ENCODE data around the gene PUM2.
"Not testable (repeated sequence)": the region's sequence is repeated elsewhere in the genome, so short reads cannot be mapped to it uniquely, and the experiment has no call there.

PUM2 gene

GRCh38 chr2:20384953-20385352 lies 34.3 kb upstream of the PUM2 start:
- Histone ChIP-seq H3K9me3 (ENCODE audit: control insufficient read depth in 2 of 2, low read length in 2 of 2) (no peaks in the 10 kb centered on the region), H3K27ac (ENCODE audit: low read depth in 2 of 2, low read length in 2 of 2) (peak overlapping the region in 1 of 2 donors; percentile 23), H3K9ac (ENCODE audit: low read depth in 1 of 2, low read length in 2 of 2) (no peak overlapping the region), H3K36me3 (ENCODE audit: control insufficient read depth in 2 of 2, insufficient read depth in 2 of 2, low read length in 2 of 2) (no peaks in the 10 kb centered on the region), H3K4me1 (ENCODE audit: control insufficient read depth in 2 of 2, insufficient read depth in 2 of 2, low read length in 2 of 2) (peaks cover 33 to 39% of the 10 kb centered on the region in 2 donors), H3K27me3 (ENCODE audit: control insufficient read depth in 2 of 2, insufficient read depth in 2 of 2, low read length in 2 of 2) (no peaks in the 10 kb centered on the region), H3K4me3 (ENCODE audit: low read length in 2 of 2) (peak overlapping the region in 1 of 2 donors; percentile 5)

GRCh38 chr2:20382965-20383810 lies 32.5 kb upstream of the PUM2 start:
- Histone ChIP-seq H3K9ac (ENCODE audit: low read depth in 1 of 2, low read length in 2 of 2) (no peak overlapping the region), H3K9me3 (ENCODE audit: control insufficient read depth in 2 of 2, low read length in 2 of 2) (no peaks in the 10 kb centered on the region), H3K4me1 (ENCODE audit: control insufficient read depth in 2 of 2, insufficient read depth in 2 of 2, low read length in 2 of 2) (peaks cover 33 to 42% of the 10 kb centered on the region in 2 donors), H3K36me3 (ENCODE audit: control insufficient read depth in 2 of 2, insufficient read depth in 2 of 2, low read length in 2 of 2) (no peaks in the 10 kb centered on the region), H3K4me3 (ENCODE audit: low read length in 2 of 2) (no peak overlapping the region), H3K27ac (ENCODE audit: low read depth in 2 of 2, low read length in 2 of 2) (peak overlapping the region; percentile 17 to 56), H3K27me3 (ENCODE audit: control insufficient read depth in 2 of 2, insufficient read depth in 2 of 2, low read length in 2 of 2) (no peaks in the 10 kb centered on the region)

- Histone ChIP-seq H3K4me3 (ENCODE audit: low read length in 2 of 2) (no peak overlapping the region), H3K27ac (ENCODE audit: low read depth in 2 of 2, low read length in 2 of 2) (no peak overlapping the region), H3K9me3 (ENCODE audit: control insufficient read depth in 2 of 2, low read length in 2 of 2) (no peaks in the 10 kb centered on the region), H3K27me3 (ENCODE audit: control insufficient read depth in 2 of 2, insufficient read depth in 2 of 2, low read length in 2 of 2) (no peaks in the 10 kb centered on the region), H3K36me3 (ENCODE audit: control insufficient read depth in 2 of 2, insufficient read depth in 2 of 2, low read length in 2 of 2) (no peaks in the 10 kb centered on the region), H3K4me1 (ENCODE audit: control insufficient read depth in 2 of 2, insufficient read depth in 2 of 2, low read length in 2 of 2) (peaks cover 30 to 38% of the 10 kb centered on the region in 2 donors), H3K9ac (ENCODE audit: low read depth in 1 of 2, low read length in 2 of 2) (peak overlapping the region in 1 of 2 donors; percentile 31)
Measured at GRCh38 chr2:20381457-20381856, 30.8 kb upstream of the PUM2 start.

- Histone ChIP-seq H3K36me3 (ENCODE audit: control insufficient read depth in 2 of 2, insufficient read depth in 2 of 2, low read length in 2 of 2) (no peaks in the 10 kb centered on the region), H3K27me3 (ENCODE audit: control insufficient read depth in 2 of 2, insufficient read depth in 2 of 2, low read length in 2 of 2) (no peaks in the 10 kb centered on the region), H3K4me1 (ENCODE audit: control insufficient read depth in 2 of 2, insufficient read depth in 2 of 2, low read length in 2 of 2) (peaks cover 16 to 20% of the 10 kb centered on the region in 2 donors), H3K27ac (ENCODE audit: low read depth in 2 of 2, low read length in 2 of 2) (peak overlapping the region in 1 of 2 donors; percentile 38), H3K9ac (ENCODE audit: low read depth in 1 of 2, low read length in 2 of 2) (peak overlapping the region in 1 of 2 donors; percentile 1), H3K4me3 (ENCODE audit: low read length in 2 of 2) (no peak overlapping the region), H3K9me3 (ENCODE audit: control insufficient read depth in 2 of 2, low read length in 2 of 2) (no peaks in the 10 kb centered on the region)
Measured at GRCh38 chr2:20378891-20379519, 28.4 kb upstream of the PUM2 start.

GRCh38 chr2:20378341-20378740 lies 27.7 kb upstream of the PUM2 start:
- Histone ChIP-seq H3K36me3 (ENCODE audit: control insufficient read depth in 2 of 2, insufficient read depth in 2 of 2, low read length in 2 of 2) (no peaks in the 10 kb centered on the region), H3K9ac (ENCODE audit: low read depth in 1 of 2, low read length in 2 of 2) (no peak overlapping the region), H3K27me3 (ENCODE audit: control insufficient read depth in 2 of 2, insufficient read depth in 2 of 2, low read length in 2 of 2) (no peaks in the 10 kb centered on the region), H3K4me3 (ENCODE audit: low read length in 2 of 2) (no peak overlapping the region), H3K9me3 (ENCODE audit: control insufficient read depth in 2 of 2, low read length in 2 of 2) (no peaks in the 10 kb centered on the region), H3K4me1 (ENCODE audit: control insufficient read depth in 2 of 2, insufficient read depth in 2 of 2, low read length in 2 of 2) (peaks cover 13 to 16% of the 10 kb centered on the region in 2 donors), H3K27ac (ENCODE audit: low read depth in 2 of 2, low read length in 2 of 2) (no peak overlapping the region)

GRCh38 chr2:20377741-20378140 lies 27.1 kb upstream of the PUM2 start:
- Histone ChIP-seq H3K9ac (ENCODE audit: low read depth in 1 of 2, low read length in 2 of 2) (no peak overlapping the region), H3K27ac (ENCODE audit: low read depth in 2 of 2, low read length in 2 of 2) (no peak overlapping the region), H3K36me3 (ENCODE audit: control insufficient read depth in 2 of 2, insufficient read depth in 2 of 2, low read length in 2 of 2) (no peaks in the 10 kb centered on the region), H3K4me1 (ENCODE audit: control insufficient read depth in 2 of 2, insufficient read depth in 2 of 2, low read length in 2 of 2) (peaks cover 9 to 13% of the 10 kb centered on the region in 2 donors), H3K27me3 (ENCODE audit: control insufficient read depth in 2 of 2, insufficient read depth in 2 of 2, low read length in 2 of 2) (no peaks in the 10 kb centered on the region), H3K4me3 (ENCODE audit: low read length in 2 of 2) (no peak overlapping the region), H3K9me3 (ENCODE audit: control insufficient read depth in 2 of 2, low read length in 2 of 2) (no peaks in the 10 kb centered on the region)

- not testable (repeated sequence) for H3K9ac ChIP-seq (ENCODE audit: low read depth in 1 of 2, low read length in 2 of 2); H3K27me3 ChIP-seq (ENCODE audit: control insufficient read depth in 2 of 2, insufficient read depth in 2 of 2, low read length in 2 of 2); H3K27ac ChIP-seq (ENCODE audit: low read depth in 2 of 2, low read length in 2 of 2); H3K4me3 ChIP-seq (ENCODE audit: low read length in 2 of 2); H3K9me3 ChIP-seq (ENCODE audit: control insufficient read depth in 2 of 2, low read length in 2 of 2); H3K4me1 ChIP-seq (ENCODE audit: control insufficient read depth in 2 of 2, insufficient read depth in 2 of 2, low read length in 2 of 2); H3K36me3 ChIP-seq (ENCODE audit: control insufficient read depth in 2 of 2, insufficient read depth in 2 of 2, low read length in 2 of 2)
Measured at GRCh38 chr2:20374982-20375381, 24.3 kb upstream of the PUM2 start.

GRCh38 chr2:20372896-20373640 lies 22.4 kb upstream of the PUM2 start:
- Histone ChIP-seq H3K27me3 (ENCODE audit: control insufficient read depth in 2 of 2, insufficient read depth in 2 of 2, low read length in 2 of 2) (peaks cover 0 to 4% of the 10 kb centered on the region in 2 donors), H3K9me3 (ENCODE audit: control insufficient read depth in 2 of 2, low read length in 2 of 2) (no peaks in the 10 kb centered on the region), H3K4me3 (ENCODE audit: low read length in 2 of 2) (no peak overlapping the region), H3K36me3 (ENCODE audit: control insufficient read depth in 2 of 2, insufficient read depth in 2 of 2, low read length in 2 of 2) (no peaks in the 10 kb centered on the region), H3K9ac (ENCODE audit: low read depth in 1 of 2, low read length in 2 of 2) (no peak overlapping the region), H3K4me1 (ENCODE audit: control insufficient read depth in 2 of 2, insufficient read depth in 2 of 2, low read length in 2 of 2) (no peaks in the 10 kb centered on the region), H3K27ac (ENCODE audit: low read depth in 2 of 2, low read length in 2 of 2) (no peak overlapping the region)

- Histone ChIP-seq H3K4me1 (ENCODE audit: control insufficient read depth in 2 of 2, insufficient read depth in 2 of 2, low read length in 2 of 2) (no peaks in the 10 kb centered on the region), H3K36me3 (ENCODE audit: control insufficient read depth in 2 of 2, insufficient read depth in 2 of 2, low read length in 2 of 2) (no peaks in the 10 kb centered on the region), H3K4me3 (ENCODE audit: low read length in 2 of 2) (no peak overlapping the region), H3K27ac (ENCODE audit: low read depth in 2 of 2, low read length in 2 of 2) (no peak overlapping the region), H3K9ac (ENCODE audit: low read depth in 1 of 2, low read length in 2 of 2) (no peak overlapping the region), H3K9me3 (ENCODE audit: control insufficient read depth in 2 of 2, low read length in 2 of 2) (no peaks in the 10 kb centered on the region), H3K27me3 (ENCODE audit: control insufficient read depth in 2 of 2, insufficient read depth in 2 of 2, low read length in 2 of 2) (peaks cover 0 to 4% of the 10 kb centered on the region in 2 donors)
Measured at GRCh38 chr2:20371323-20372025, 20.8 kb upstream of the PUM2 start.
